Upper lobe of left lung (tissue), 6 donors: ENCODE measurements around the gene ITGA11. TPM values are rescaled to one million over a fixed set of nuclear protein-coding genes. Genes with fewer than 3 reads are reported as not detected.

ENCODE experiments used
- ATAC-seq, 2 donors: fragments of 200-7000 bp; cut with Tn5 transposase; one replicate each; pipeline ENCODE4 v1.9.1; 2022; ENCODE audit warnings: mild to moderate bottlenecking in 2 of 2, moderate library complexity in 2 of 2; ENCODE audit not compliant: low FRiP score in 2 of 2
- DNase-seq, 2 donors: peaks; one replicate each; pipeline ENCODE4 v3.0.0-alpha.2; 2019 to 2020
- H3K27ac ChIP-seq, 4 donors: fragments of 200-600 bp; sonication (generic); one replicate each; pipeline ENCODE4 v1.5.1; 2016 to 2019
- H3K27me3 ChIP-seq, 4 donors: fragments of 200-600 bp; sonication (generic); one replicate each; pipeline ENCODE4 v1.5.1; 2017 to 2019
- H3K36me3 ChIP-seq, 4 donors: fragments of 200-600 bp; sonication (generic); one replicate each; pipeline ENCODE4 v1.5.1; 2016 to 2019
- H3K4me1 ChIP-seq, 4 donors: fragments of 200-600 bp; sonication (generic); one replicate each; pipeline ENCODE4 v1.5.1; 2018 to 2019
- H3K4me3 ChIP-seq, 4 donors: fragments of 200-600 bp; sonication (generic); one replicate each; pipeline ENCODE4 v1.5.1; 2017 to 2019; ENCODE audit warnings: mild to moderate bottlenecking in 2 of 4, moderate library complexity in 1 of 4
- H3K9me3 ChIP-seq, 4 donors: fragments of 200-600 bp; sonication (generic); one replicate each; pipeline ENCODE4 v1.5.1; 2018 to 2019
- CTCF ChIP-seq, 6 experiments: fragments of 450-650 bp in 4 of 6; fragments of 200-600 bp in 2 of 6; sonication (generic) in 2 of 6; IDR thresholded peaks; one replicate each; pipeline ENCODE4 v1.5.1; 2016 to 2019; ENCODE audit warnings: antibody characterized with exemption in 6 of 6
- EP300 ChIP-seq, 4 donors: sonication (generic); formaldehyde crosslinking; IDR thresholded peaks; one replicate each; pipeline ENCODE4 v1.5.1; 2017; ENCODE audit warnings: antibody characterized with exemption in 4 of 4, control low read depth in 2 of 4
- POLR2A ChIP-seq, 4 donors: fragments of 450-650 bp; IDR thresholded peaks; one replicate each; pipeline ENCODE4 v1.5.1; 2016 to 2017; ENCODE audit warnings: antibody characterized with exemption in 4 of 4, mild to moderate bottlenecking in 2 of 4
- POLR2AphosphoS5 ChIP-seq, 2 donors: sonication (generic); formaldehyde crosslinking; IDR thresholded peaks; one replicate each; pipeline ENCODE4 v1.5.1; 2017; ENCODE audit warnings: antibody characterized with exemption in 2 of 2
- WGBS, 2 donors: methylation state at CpG; one replicate each; pipeline ENCODE4 v1.1.5; 2017 to 2018; 5-methylcytosine and 5-hydroxymethylcytosine counted together
- total RNA-seq, 6 donors: library from RNA; depleted of rRNA in 4 of 6; stranded (reverse); fragments of >200 nt in 4 of 6; gene quantifications; one replicate each; pipeline versions ENCODE4 v1.1.0 to v1.2.1, GENCODE V29; 2016 to 2021
- donor health status: DM: no; HTN: no; CAD: no; lungs with moderate emphysema.
- donor health status: DM: no; HTN: yes; CAD: no; lungs with severe emphysema.

ITGA11 gene
- total RNA-seq, 6 donors from 2014 or later: 0.49 to 6.9 (median 1.4) TPM

GRCh38 chr15:68265674-68266073 lies 166.3 kb downstream of the ITGA11 start:
- WGBS, 2 donors: 55 to 76% methylated on average over 3 of the region's 3 CpGs
- DNase-seq (no peak), ATAC-seq (no peak)
- Histone ChIP-seq H3K9me3 (no peaks in the 10 kb centered on the region), H3K4me1 (no peaks in the 10 kb centered on the region), H3K4me3 (no peak overlapping the region), H3K27ac (no peak overlapping the region), H3K27me3 (no peaks in the 10 kb centered on the region), H3K36me3 (no peaks in the 10 kb centered on the region)
- TF ChIP-seq CTCF (IDR thresholded peaks at IDR 0.05): no peak
- TF ChIP-seq POLR2A (IDR thresholded peaks at IDR 0.05): no peak
- no peak for TF ChIP-seq POLR2AphosphoS5 (IDR thresholded peaks at IDR 0.05)
- no peak for TF ChIP-seq EP300 (IDR thresholded peaks at IDR 0.05)

- no peaks in the 10 kb centered on the region for H3K36me3 ChIP-seq
- H3K4me3 ChIP-seq: no peak overlapping the region
- no peaks in the 10 kb centered on the region for H3K27me3 ChIP-seq
- H3K4me1 ChIP-seq: no peaks in the 10 kb centered on the region
- 61 to 66% methylated on average over 4 of the region's 4 CpGs for WGBS, 2 donors
- ATAC-seq: no peak
- no peak overlapping the region for H3K27ac ChIP-seq
- TF ChIP-seq CTCF (IDR thresholded peaks at IDR 0.05): no peak
- no peak for TF ChIP-seq EP300 (IDR thresholded peaks at IDR 0.05)
- no peak for TF ChIP-seq POLR2AphosphoS5 (IDR thresholded peaks at IDR 0.05)
- no peak for TF ChIP-seq POLR2A (IDR thresholded peaks at IDR 0.05)
- no peak for DNase-seq
- H3K9me3 ChIP-seq: no peaks in the 10 kb centered on the region
These were observed 166.9 kb downstream of the ITGA11 start for GRCh38 chr15:68265081-68265480.

GRCh38 chr15:68264282-68264681 lies 167.7 kb downstream of the ITGA11 start:
- ATAC-seq (no peak), DNase-seq (no peak)
- H3K27me3 ChIP-seq: no peaks in the 10 kb centered on the region
- H3K27ac ChIP-seq: no peak overlapping the region
- no peaks in the 10 kb centered on the region for H3K4me1 ChIP-seq
- H3K4me3 ChIP-seq: no peak overlapping the region
- 50 to 73% methylated on average over 2 of the region's 2 CpGs for WGBS, 2 donors
- TF ChIP-seq EP300 (IDR thresholded peaks at IDR 0.05): no peak
- no peak for TF ChIP-seq POLR2AphosphoS5 (IDR thresholded peaks at IDR 0.05)
- no peak for TF ChIP-seq POLR2A (IDR thresholded peaks at IDR 0.05)
- no peak for TF ChIP-seq CTCF (IDR thresholded peaks at IDR 0.05)
- no peaks in the 10 kb centered on the region for H3K9me3 ChIP-seq
- H3K36me3 ChIP-seq: no peaks in the 10 kb centered on the region

GRCh38 chr15:68262514-68263356 lies 169.2 kb downstream of the ITGA11 start:
- no peak for DNase-seq
- Histone ChIP-seq H3K27me3 (no peaks in the 10 kb centered on the region), H3K36me3 (no peaks in the 10 kb centered on the region), H3K4me3 (no peak overlapping the region), H3K9me3 (no peaks in the 10 kb centered on the region), H3K4me1 (no peaks in the 10 kb centered on the region), H3K27ac (no peak overlapping the region)
- no peak for ATAC-seq
- 59 to 62% methylated on average over 5 of the region's 5 CpGs for WGBS, 2 donors
- TF ChIP-seq POLR2A (IDR thresholded peaks at IDR 0.05) (no peak), POLR2AphosphoS5 (IDR thresholded peaks at IDR 0.05) (no peak), EP300 (IDR thresholded peaks at IDR 0.05) (no peak), CTCF (IDR thresholded peaks at IDR 0.05) (no peak)

GRCh38 chr15:68261980-68262379 lies 170.0 kb downstream of the ITGA11 start:
- Histone ChIP-seq H3K4me3 (no peak overlapping the region), H3K27ac (no peak overlapping the region), H3K9me3 (no peaks in the 10 kb centered on the region), H3K27me3 (no peaks in the 10 kb centered on the region), H3K4me1 (peaks cover 0 to 6% (median 4%) of the 10 kb centered on the region in 4 donors), H3K36me3 (no peaks in the 10 kb centered on the region)
- 93 to 96% methylated on average over 3 of the region's 3 CpGs for WGBS, 2 donors
- DNase-seq (no peak), ATAC-seq (no peak)
- TF ChIP-seq EP300 (IDR thresholded peaks at IDR 0.05) (no peak), POLR2A (IDR thresholded peaks at IDR 0.05) (no peak), CTCF (IDR thresholded peaks at IDR 0.05) (no peak), POLR2AphosphoS5 (IDR thresholded peaks at IDR 0.05) (no peak)
